ENCODE data around the gene FGD4. TPM values are rescaled to one million over a fixed set of nuclear protein-coding genes. Genes with fewer than 3 reads are reported as not detected.

Gene FGD4
- total and polyA plus RNA-seq, 2 donors (not counting 3 experiments of a cell fraction or from before 2014, with no cell fraction given): 6.6 to 44.7 TPM

DNA sequence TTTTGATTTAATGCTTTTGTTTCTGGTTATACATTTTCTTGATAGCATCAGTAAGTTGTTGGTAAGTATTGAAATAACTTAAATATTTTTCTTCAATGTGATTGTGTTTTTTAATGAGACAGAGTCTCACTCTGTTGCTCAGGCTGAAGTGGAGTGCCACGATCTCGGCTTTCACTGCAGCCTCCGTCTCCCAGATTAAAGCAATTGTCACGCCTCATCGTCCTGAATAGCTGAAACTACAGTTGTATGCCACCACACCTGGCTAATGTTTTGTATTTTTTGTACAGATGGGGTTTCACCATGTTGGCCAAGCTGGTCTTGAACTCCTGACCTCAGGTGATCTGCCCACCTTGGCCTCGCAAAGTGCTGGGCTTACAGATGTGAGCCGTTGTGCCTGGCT lies 78.8 kb downstream of the FGD4 start:
- Histone ChIP-seq H2AFZ (ENCODE audit: low read depth, low read length) (no peak overlapping the region), H3K9me3 (replicated peaks; ENCODE audit: control insufficient read depth, insufficient read depth, low read length) (no peaks in the 10 kb centered on the region), H3K9ac (replicated peaks; ENCODE audit: extremely low read depth, insufficient read depth, low read length) (no peak overlapping the region), H3K36me3 (ENCODE audit: control insufficient read depth in 2 of 2, extremely low read depth in 1 of 2, insufficient read depth in 2 of 2, low read length in 2 of 2) (peaks cover 0 to 2% of the 10 kb centered on the region in 2 experiments), H3K4me3 (replicated peaks in 1 of 3; ENCODE audit: insufficient read depth in 1 of 3, low read depth in 1 of 3, low read length in 3 of 3) (no peak overlapping the region), H3K9me1 (replicated peaks; ENCODE audit: control insufficient read depth, extremely low read depth, insufficient read depth, low read length) (no peaks in the 10 kb centered on the region), H3K79me2 (ENCODE audit: control insufficient read depth, insufficient read depth, low read length) (no peaks in the 10 kb centered on the region), H3K27ac (ENCODE audit: insufficient read depth, low read depth, low read length) (no peak overlapping the region), H4K20me1 (replicated peaks; ENCODE audit: control insufficient read depth, extremely low read depth, insufficient read depth, low read length) (no peaks in the 10 kb centered on the region), H3K27me3 (ENCODE audit: control insufficient read depth in 2 of 2, insufficient read depth in 2 of 2, low read length in 2 of 2) (no peaks in the 10 kb centered on the region), H3K4me1 (ENCODE audit: control insufficient read depth, extremely low read depth, insufficient read depth, low read length) (peaks cover 18% of the 10 kb centered on the region), H3K4me2 (ENCODE audit: insufficient read depth, low read length) (no peak overlapping the region)
- TF ChIP-seq FOS (IDR thresholded peaks at IDR 0.05; ENCODE audit: borderline replicate concordance, insufficient read depth, low read length) (no peak), GATA2 (IDR thresholded peaks at IDR 0.05; ENCODE audit: insufficient read depth, insufficient read length, low read depth, low read length) (no peak), MYC (IDR thresholded peaks at IDR 0.05; ENCODE audit: low read depth, low read length) (no peak), EZH2 (IDR thresholded peaks at IDR 0.05; ENCODE audit: borderline replicate concordance, low read depth, low read length, severe bottlenecking) (no peak), POLR2A (IDR thresholded peaks at IDR 0.05; ENCODE audit: low read depth, low read length) (no peak), POLR2AphosphoS5 (IDR thresholded peaks at IDR 0.05; ENCODE audit: insufficient read depth, low read depth, low read length) (no peak), JUN (IDR thresholded peaks at IDR 0.05; ENCODE audit: borderline replicate concordance, insufficient read depth, insufficient read length, low read depth) (no peak)
- TF ChIP-seq, protein P1, sequence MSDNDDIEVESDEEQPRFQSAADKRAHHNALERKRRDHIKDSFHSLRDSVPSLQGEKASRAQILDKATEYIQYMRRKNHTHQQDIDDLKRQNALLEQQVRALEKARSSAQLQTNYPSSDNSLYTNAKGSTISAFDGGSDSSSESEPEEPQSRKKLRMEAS (IDR thresholded peaks at IDR 0.05; ENCODE audit: insufficient read depth, insufficient read length): no peak
- TF ChIP-seq, protein P2, sequence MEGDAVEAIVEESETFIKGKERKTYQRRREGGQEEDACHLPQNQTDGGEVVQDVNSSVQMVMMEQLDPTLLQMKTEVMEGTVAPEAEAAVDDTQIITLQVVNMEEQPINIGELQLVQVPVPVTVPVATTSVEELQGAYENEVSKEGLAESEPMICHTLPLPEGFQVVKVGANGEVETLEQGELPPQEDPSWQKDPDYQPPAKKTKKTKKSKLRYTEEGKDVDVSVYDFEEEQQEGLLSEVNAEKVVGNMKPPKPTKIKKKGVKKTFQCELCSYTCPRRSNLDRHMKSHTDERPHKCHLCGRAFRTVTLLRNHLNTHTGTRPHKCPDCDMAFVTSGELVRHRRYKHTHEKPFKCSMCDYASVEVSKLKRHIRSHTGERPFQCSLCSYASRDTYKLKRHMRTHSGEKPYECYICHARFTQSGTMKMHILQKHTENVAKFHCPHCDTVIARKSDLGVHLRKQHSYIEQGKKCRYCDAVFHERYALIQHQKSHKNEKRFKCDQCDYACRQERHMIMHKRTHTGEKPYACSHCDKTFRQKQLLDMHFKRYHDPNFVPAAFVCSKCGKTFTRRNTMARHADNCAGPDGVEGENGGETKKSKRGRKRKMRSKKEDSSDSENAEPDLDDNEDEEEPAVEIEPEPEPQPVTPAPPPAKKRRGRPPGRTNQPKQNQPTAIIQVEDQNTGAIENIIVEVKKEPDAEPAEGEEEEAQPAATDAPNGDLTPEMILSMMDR (IDR thresholded peaks at IDR 0.05; ENCODE audit: extremely low read depth in 1 of 2, insufficient read depth in 1 of 2, low read depth in 1 of 2, low read length in 2 of 2): no peak
- BruUV-seq (replicated peaks): no TSS peak
- no peak for DNase-seq (ENCODE audit: low read depth, low spot score)
- FAIRE-seq: no peak
- CTCF ChIA-PET: no interaction called here
- intact Hi-C loops (cut with micrococcal nuclease) (no loop called here), dilution Hi-C loops (cut with MboI; ENCODE audit: extremely low pct_ligation_motif_present, low sequenced_read_pairs) (no loop called here)
- POLR2A ChIA-PET: no interaction called here

All from endothelial cell of umbilical vein (primary cell).